ENCODE results near the gene ARHGAP4. TPM values are rescaled to one million over a fixed set of nuclear protein-coding genes. Genes with fewer than 3 reads are reported as not detected.
A peak's percentile ranks its signal among the peaks of the same experiment; 100 is the strongest.

The ARHGAP4 gene
- total RNA-seq, 4 donors from 2014 or later = 23.6 to 211 (median 57.6) TPM

GRCh38 chrX:153921070-153921469 is 5.0 kb downstream of the ARHGAP4 start:
- Histone ChIP-seq H3K27ac (peak overlapping the region in 1 of 4 donors; percentile 31), H3K36me3 (no peaks in the 10 kb centered on the region), H3K27me3 (no peaks in the 10 kb centered on the region), H3K4me3 (no peak overlapping the region), H3K9me3 (no peaks in the 10 kb centered on the region), H3K4me1 (peaks cover 0 to 15% (median under 1%) of the 10 kb centered on the region in 4 donors)
- DNase-seq = no peak
- TF ChIP-seq POLR2A (IDR thresholded peaks at IDR 0.05) (no peak), CTCF (IDR thresholded peaks at IDR 0.05) (no peak)

GRCh38 chrX:153920546-153920945 is 5.5 kb downstream of the ARHGAP4 start:
- Histone ChIP-seq H3K27me3 (no peaks in the 10 kb centered on the region), H3K36me3 (no peaks in the 10 kb centered on the region), H3K4me3 (no peak overlapping the region), H3K9me3 (no peaks in the 10 kb centered on the region), H3K27ac (no peak overlapping the region), H3K4me1 (peaks cover 0 to 15% (median 0%) of the 10 kb centered on the region in 4 donors)
- no peak for TF ChIP-seq POLR2A (IDR thresholded peaks at IDR 0.05)
- no peak for TF ChIP-seq CTCF (IDR thresholded peaks at IDR 0.05)
- no peak for DNase-seq

GRCh38 chrX:153919281-153919680 is 6.8 kb downstream of the ARHGAP4 start:
- DNase-seq = no peak
- peaks cover 0 to 15% (median 0%) of the 10 kb centered on the region in 4 donors for H3K4me1 ChIP-seq
- H3K36me3 ChIP-seq = no peaks in the 10 kb centered on the region
- H3K27ac ChIP-seq = no peak overlapping the region
- no peak overlapping the region for H3K4me3 ChIP-seq
- no peaks in the 10 kb centered on the region for H3K9me3 ChIP-seq
- no peaks in the 10 kb centered on the region for H3K27me3 ChIP-seq
- TF ChIP-seq CTCF (IDR thresholded peaks at IDR 0.05) (no peak), POLR2A (IDR thresholded peaks at IDR 0.05) (no peak)

- Histone ChIP-seq H3K27ac (no peak overlapping the region), H3K27me3 (no peaks in the 10 kb centered on the region), H3K9me3 (no peaks in the 10 kb centered on the region), H3K4me1 (peaks cover 0 to 10% (median 0%) of the 10 kb centered on the region in 4 donors), H3K4me3 (no peak overlapping the region), H3K36me3 (no peaks in the 10 kb centered on the region)
- TF ChIP-seq POLR2A (IDR thresholded peaks at IDR 0.05) (no peak), CTCF (IDR thresholded peaks at IDR 0.05) (no peak)
- no peak for DNase-seq
These were observed 8.2 kb downstream of the ARHGAP4 start for GRCh38 chrX:153917869-153918268.

GRCh38 chrX:153913701-153914100 is 12.4 kb downstream of the ARHGAP4 start:
- Histone ChIP-seq H3K4me1 (no peaks in the 10 kb centered on the region), H3K27me3 (no peaks in the 10 kb centered on the region), H3K9me3 (no peaks in the 10 kb centered on the region), H3K36me3 (no peaks in the 10 kb centered on the region), H3K27ac (no peak overlapping the region), H3K4me3 (no peak overlapping the region)
- no peak for DNase-seq
- TF ChIP-seq POLR2A (IDR thresholded peaks at IDR 0.05) (no peak), CTCF (IDR thresholded peaks at IDR 0.05) (no peak)

- Histone ChIP-seq H3K27ac (no peak overlapping the region), H3K27me3 (no peaks in the 10 kb centered on the region), H3K9me3 (no peaks in the 10 kb centered on the region), H3K4me3 (no peak overlapping the region), H3K4me1 (no peaks in the 10 kb centered on the region), H3K36me3 (no peaks in the 10 kb centered on the region)
- no peak for DNase-seq
- TF ChIP-seq POLR2A (IDR thresholded peaks at IDR 0.05) (no peak), CTCF (IDR thresholded peaks at IDR 0.05) (no peak)
These were observed 12.9 kb downstream of the ARHGAP4 start for GRCh38 chrX:153913211-153913610.

Data from Peyer's patch (tissue), 4 donors.